Erythroblast (primary cell): ENCODE results near the gene ZBTB11.

ENCODE experiments used
- DNase-seq, 2 experiments: peaks; one replicate each; lab custom pipeline; 2025; lab: John Stamatoyannopoulos, UW
- GATA1 ChIP-seq: IDR thresholded peaks from 2 replicates; pipeline ENCODE4 v1.6.1; 2011; ENCODE audit warnings: low read depth, mild to moderate bottlenecking, control low read depth, low read length, moderate library complexity
- POLR2A ChIP-seq: IDR thresholded peaks from 2 replicates; pipeline ENCODE4 v1.6.1; 2011; ENCODE audit warnings: mild to moderate bottlenecking, low read length

Gene ZBTB11

GRCh38 chr3:101677436-101678286 lies 729 bp upstream of the ZBTB11 start:
- TF ChIP-seq GATA1 (no peak), POLR2A (no peak)
- DNase-seq, result no peak

GRCh38 chr3:101676216-101676764 lies 642 bp downstream of the ZBTB11 start:
- no peak for DNase-seq
- TF ChIP-seq GATA1, result no peak
- no peak for TF ChIP-seq POLR2A

GRCh38 chr3:101675709-101676215 lies 1.2 kb downstream of the ZBTB11 start:
- TF ChIP-seq GATA1, result no peak
- DNase-seq, result no peak

- no peak for TF ChIP-seq GATA1
- TF ChIP-seq POLR2A, result no peak
- no peak for DNase-seq
Measured at GRCh38 chr3:101674518-101674917, 2.4 kb downstream of the ZBTB11 start.

- TF ChIP-seq POLR2A (no peak), GATA1 (no peak)
- no peak for DNase-seq
Measured at GRCh38 chr3:101673953-101674352, 3.0 kb downstream of the ZBTB11 start.

GRCh38 chr3:101671014-101671413 lies 5.9 kb downstream of the ZBTB11 start:
- no peak for DNase-seq
- TF ChIP-seq POLR2A, result no peak
- no peak for TF ChIP-seq GATA1

- DNase-seq, result no peak
- TF ChIP-seq GATA1, result no peak
- TF ChIP-seq POLR2A, result no peak
Measured at GRCh38 chr3:101667844-101668243, 9.1 kb downstream of the ZBTB11 start.

- TF ChIP-seq GATA1 (no peak), POLR2A (no peak)
- no peak for DNase-seq
Measured at GRCh38 chr3:101667331-101667730, 9.6 kb downstream of the ZBTB11 start.

GRCh38 chr3:101665851-101666250 lies 11.1 kb downstream of the ZBTB11 start:
- no peak for TF ChIP-seq POLR2A
- TF ChIP-seq GATA1, result no peak
- no peak for DNase-seq

- TF ChIP-seq GATA1, result no peak
- DNase-seq, result no peak
Measured at GRCh38 chr3:101665357-101665756, 11.6 kb downstream of the ZBTB11 start.

GRCh38 chr3:101660714-101661113 lies 16.2 kb downstream of the ZBTB11 start:
- DNase-seq, result no peak

GRCh38 chr3:101656651-101657050 lies 20.3 kb downstream of the ZBTB11 start:
- no peak for DNase-seq
- TF ChIP-seq POLR2A (no peak), GATA1 (no peak)

More at GRCh38 chr3:101660714-101661113, 16.2 kb downstream of the ZBTB11 start:
- TF ChIP-seq POLR2A, result no peak
- no peak for TF ChIP-seq GATA1

- TF ChIP-seq GATA1 (no peak), POLR2A (no peak)
- no peak for DNase-seq
Measured at GRCh38 chr3:101646726-101647125, 30.2 kb downstream of the ZBTB11 start.

GRCh38 chr3:101643861-101644613 lies 32.9 kb downstream of the ZBTB11 start:
- peak in 1 of 2 experiments; percentile 4 for DNase-seq
- TF ChIP-seq POLR2A (no peak), GATA1 (no peak)
